ENCODE results near the gene AKIP1.

Gene AKIP1

GRCh38 chr11:8959546-8960166, 48.7 kb downstream of the AKIP1 start:
- peak; percentile 80 for DNase-seq (ENCODE audit: low read depth)
- no peak overlapping the region for H3K4me3 ChIP-seq (ENCODE audit: low read depth, low read length)

GRCh38 chr11:8961401-8961800, 50.4 kb downstream of the AKIP1 start:
- no peak for DNase-seq (ENCODE audit: low read depth)
- no peak overlapping the region for H3K4me3 ChIP-seq (ENCODE audit: low read depth, low read length)
- no peak for TF ChIP-seq MYC (IDR thresholded peaks at IDR 0.05; ENCODE audit: low read depth, low read length)
- no peak for TF ChIP-seq MAX (IDR thresholded peaks at IDR 0.05; ENCODE audit: low read depth, low read length)

More at GRCh38 chr11:8959546-8960166, 48.7 kb downstream of the AKIP1 start:
- TF ChIP-seq MAX (IDR thresholded peaks at IDR 0.05; ENCODE audit: low read depth, low read length) (no peak), MYC (IDR thresholded peaks at IDR 0.05; ENCODE audit: low read depth, low read length) (no peak), CTCF (IDR thresholded peaks at IDR 0.05; ENCODE audit: low read depth, low read length) (peak; percentile 67), POLR2A (IDR thresholded peaks at IDR 0.05; ENCODE audit: extremely low read depth, insufficient read length) (no peak)

GRCh38 chr11:8962841-8963240, 51.9 kb downstream of the AKIP1 start:
- TF ChIP-seq MYC (IDR thresholded peaks at IDR 0.05; ENCODE audit: low read depth, low read length) (no peak), MAX (IDR thresholded peaks at IDR 0.05; ENCODE audit: low read depth, low read length) (no peak), CTCF (IDR thresholded peaks at IDR 0.05; ENCODE audit: low read depth, low read length) (no peak), POLR2A (IDR thresholded peaks at IDR 0.05; ENCODE audit: extremely low read depth, insufficient read length) (no peak)
- H3K4me3 ChIP-seq (ENCODE audit: low read depth, low read length), result peak overlapping the region; percentile 78
- peak; percentile 24 for DNase-seq (ENCODE audit: low read depth)

GRCh38 chr11:8963569-8964323, 52.8 kb downstream of the AKIP1 start:
- peak overlapping the region; percentile 78 for H3K4me3 ChIP-seq (ENCODE audit: low read depth, low read length)
- DNase-seq (ENCODE audit: low read depth), result peak; percentile 80
- no peak for TF ChIP-seq CTCF (IDR thresholded peaks at IDR 0.05; ENCODE audit: low read depth, low read length)
- no peak for TF ChIP-seq MYC (IDR thresholded peaks at IDR 0.05; ENCODE audit: low read depth, low read length)
- TF ChIP-seq POLR2A (IDR thresholded peaks at IDR 0.05; ENCODE audit: extremely low read depth, insufficient read length), result no peak
- TF ChIP-seq MAX (IDR thresholded peaks at IDR 0.05; ENCODE audit: low read depth, low read length), result no peak

GRCh38 chr11:8964324-8965320, 53.6 kb downstream of the AKIP1 start, which contains the start of gene TMEM9B:
Gene TMEM9B, minus strand, starts transcription at chr11:8964442. Its CDS starts 129 bp downstream, at chr11:8964313.
- DNase-seq (ENCODE audit: low read depth), result peak; percentile 91
- peak within 1 kb of the TSS; percentile 78 for H3K4me3 ChIP-seq (ENCODE audit: low read depth, low read length)
- TF ChIP-seq POLR2A (IDR thresholded peaks at IDR 0.05; ENCODE audit: extremely low read depth, insufficient read length) (peak; percentile 90), CTCF (IDR thresholded peaks at IDR 0.05; ENCODE audit: low read depth, low read length) (no peak), MAX (IDR thresholded peaks at IDR 0.05; ENCODE audit: low read depth, low read length) (peak; percentile 89), MYC (IDR thresholded peaks at IDR 0.05; ENCODE audit: low read depth, low read length) (peak; percentile 90)

All from NB4 (cell line).